ENCODE results near the gene CLDN22. TPM values are rescaled to one million over a fixed set of nuclear protein-coding genes. Genes with fewer than 3 reads are reported as not detected.
A peak's percentile ranks its signal among the peaks of the same experiment; 100 is the strongest.

The CLDN22 gene
- total RNA-seq, 1 experiment from 2014 or later, result not detected

DNA sequence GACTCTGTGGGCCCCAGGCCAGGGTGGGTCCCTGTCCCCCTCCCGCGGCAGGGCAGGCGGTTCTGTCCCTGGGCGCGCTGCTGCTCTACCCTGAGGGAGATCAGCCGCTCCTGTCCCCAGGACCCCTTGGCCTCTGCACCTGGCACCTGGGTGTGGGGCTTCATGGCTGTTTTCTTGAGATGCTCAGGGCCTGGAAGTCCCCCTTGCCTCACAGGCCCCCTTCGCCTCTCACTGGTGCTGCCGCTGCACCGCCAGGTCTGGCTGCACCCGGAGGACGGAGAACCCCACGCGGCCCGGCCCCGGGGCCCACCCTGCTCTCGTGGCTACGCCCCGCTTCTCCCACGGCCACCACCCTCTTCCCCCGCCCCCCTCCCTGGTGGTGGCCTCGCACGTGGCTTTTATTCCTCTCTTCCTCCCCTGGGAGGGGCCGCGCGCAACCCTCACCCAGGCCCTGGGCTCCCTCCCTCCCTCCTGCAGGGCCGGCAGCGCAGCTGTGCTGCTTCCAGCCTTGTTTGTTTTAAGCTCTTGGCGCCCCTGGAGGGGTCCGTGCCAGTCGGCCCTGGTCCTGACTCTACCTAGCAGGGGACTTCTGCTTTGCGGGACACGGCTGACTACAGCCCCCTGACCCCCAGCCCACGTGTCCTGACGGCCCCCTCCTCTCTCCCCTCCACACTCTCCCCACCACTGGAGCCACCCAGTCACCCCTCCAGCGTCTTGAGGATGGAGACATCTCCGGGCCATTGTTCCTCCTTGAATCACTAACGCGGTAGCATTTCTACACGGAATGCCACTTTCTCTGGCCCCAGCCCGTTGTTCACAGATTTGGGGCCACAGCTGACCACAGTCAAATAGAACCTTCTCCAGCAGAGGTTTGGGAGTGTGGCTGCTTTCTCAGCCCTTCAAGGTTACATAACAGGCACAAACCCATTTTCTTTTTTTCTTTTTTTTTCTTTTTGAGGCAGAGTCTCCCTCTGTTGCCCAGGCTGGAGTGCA lies 22.8 kb upstream of the CLDN22 start (continued):
- TF ChIP-seq EGR1 (IDR thresholded peaks at IDR 0.05; ENCODE audit: low read depth), result no peak
- TF ChIP-seq, protein P1, sequence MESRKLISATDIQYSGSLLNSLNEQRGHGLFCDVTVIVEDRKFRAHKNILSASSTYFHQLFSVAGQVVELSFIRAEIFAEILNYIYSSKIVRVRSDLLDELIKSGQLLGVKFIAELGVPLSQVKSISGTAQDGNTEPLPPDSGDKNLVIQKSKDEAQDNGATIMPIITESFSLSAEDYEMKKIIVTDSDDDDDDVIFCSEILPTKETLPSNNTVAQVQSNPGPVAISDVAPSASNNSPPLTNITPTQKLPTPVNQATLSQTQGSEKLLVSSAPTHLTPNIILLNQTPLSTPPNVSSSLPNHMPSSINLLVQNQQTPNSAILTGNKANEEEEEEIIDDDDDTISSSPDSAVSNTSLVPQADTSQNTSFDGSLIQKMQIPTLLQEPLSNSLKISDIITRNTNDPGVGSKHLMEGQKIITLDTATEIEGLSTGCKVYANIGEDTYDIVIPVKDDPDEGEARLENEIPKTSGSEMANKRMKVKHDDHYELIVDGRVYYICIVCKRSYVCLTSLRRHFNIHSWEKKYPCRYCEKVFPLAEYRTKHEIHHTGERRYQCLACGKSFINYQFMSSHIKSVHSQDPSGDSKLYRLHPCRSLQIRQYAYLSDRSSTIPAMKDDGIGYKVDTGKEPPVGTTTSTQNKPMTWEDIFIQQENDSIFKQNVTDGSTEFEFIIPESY (IDR thresholded peaks at IDR 0.05; ENCODE audit: extremely low read depth, insufficient replicate concordance, low read length), result no peak

- peaks cover 40 to 51% of the 10 kb centered on the region in 2 experiments for H3K4me1 ChIP-seq (ENCODE audit: control insufficient read depth in 1 of 2, insufficient read depth in 2 of 2, low read length in 2 of 2)
- BruUV-seq (replicated peaks), result no TSS peak
- no peaks in the 10 kb centered on the region for H3K27me3 ChIP-seq (ENCODE audit: insufficient read depth, low read length)
- peaks cover 0 to 3% of the 10 kb centered on the region in 2 experiments; a peak in 1 of 4 replicates for H3K9me3 ChIP-seq (ENCODE audit: control insufficient read depth in 1 of 2, insufficient read depth in 1 of 2, low read depth in 1 of 2, low read length in 2 of 2)
- ChIA-PET CTCF (no interaction called here), RAD21 (ENCODE audit: low non-redundant PET in 1 of 2, low total read pairs in 2 of 2, uncharacterized antibody in 2 of 2, unreplicated experiment in 2 of 2) (interaction anchor here in 1 of 2 experiments (0.7 kb wide), 1 partner anchor 1830 kb away, joined by 3 read pairs; no protein-coding TSS in a partner anchor), POLR2A (no interaction called here)
- no peaks in the 10 kb centered on the region for H3K9me2 ChIP-seq (ENCODE audit: insufficient read depth)
- no peak overlapping the region for H3K9ac ChIP-seq (ENCODE audit: low read length)
- peak overlapping the region; percentile 14 for H2AFZ ChIP-seq (ENCODE audit: low read depth, low read length, poor library complexity, severe bottlenecking)
- no peak overlapping the region for H3K4me3 ChIP-seq (replicated peaks in 1 of 2; ENCODE audit: low read depth in 1 of 2, low read length in 2 of 2)
- intact Hi-C loops (cut with micrococcal nuclease), result no loop called here
- ATAC-seq (peak; percentile 65), DNase-seq (ENCODE audit: low read depth, low spot score) (no peak)
- H3K36me3 ChIP-seq (ENCODE audit: control insufficient read depth in 1 of 2, insufficient read depth in 2 of 2, low read length in 2 of 2), result no peaks in the 10 kb centered on the region
- H3K79me2 ChIP-seq (ENCODE audit: insufficient read depth, low read length), result no peaks in the 10 kb centered on the region
- H3K4me2 ChIP-seq (ENCODE audit: low read length), result peak overlapping the region; percentile 52
- no peak overlapping the region for H3K27ac ChIP-seq (ENCODE audit: low read depth, low read length)
- no peak for TF ChIP-seq ZNF274 (IDR thresholded peaks at IDR 0.05; ENCODE audit: low read depth, low read length)
- TF ChIP-seq EZH2 (IDR thresholded peaks at IDR 0.05), result no peak
- no peaks in the 10 kb centered on the region for H4K20me1 ChIP-seq (ENCODE audit: insufficient read depth)
Observed at GRCh38 chr4:183337833-183338232, 17.8 kb upstream of the CLDN22 start.
